ENCODE results near the gene CSTPP1. TPM values are rescaled to one million over a fixed set of nuclear protein-coding genes. Genes with fewer than 3 reads are reported as not detected.

Gene CSTPP1
- polyA plus RNA-seq, 1 donor from 2014 or later: 46.4 TPM

- Histone ChIP-seq H3K9me2 (ENCODE audit: insufficient read depth, low read length) (no peaks in the 10 kb centered on the region), H2AFZ (ENCODE audit: low read depth, low read length) (no peak overlapping the region), H3K4me3 (ENCODE audit: low read length) (no peak overlapping the region), H3K9me3 (ENCODE audit: low read length) (no peaks in the 10 kb centered on the region), H3K4me2 (ENCODE audit: low read length) (no peak overlapping the region), H3K36me3 (ENCODE audit: insufficient read depth, low read length) (no peaks in the 10 kb centered on the region), H3K27me3 (ENCODE audit: insufficient read depth, low read depth, low read length) (peaks cover 40% of the 10 kb centered on the region), H3K27ac (ENCODE audit: low read length) (no peak overlapping the region), H3F3A (ENCODE audit: insufficient read depth, low read length, poor library complexity, severe bottlenecking) (no peaks in the 10 kb centered on the region), H3K9ac (ENCODE audit: low read length) (no peak overlapping the region), H3K79me2 (replicated peaks; ENCODE audit: insufficient read depth, low read length) (no peaks in the 10 kb centered on the region), H4K20me1 (ENCODE audit: insufficient read depth) (no peaks in the 10 kb centered on the region)
- TF ChIP-seq TAF1 (IDR thresholded peaks at IDR 0.05; ENCODE audit: low read depth): no peak
- no peak for TF ChIP-seq RAD21 (conservative IDR thresholded peaks at IDR 0.05)
- no peak for TF ChIP-seq SMC3 (conservative IDR thresholded peaks at IDR 0.05; ENCODE audit: poor library complexity)
- TF ChIP-seq CTCF (IDR thresholded peaks at IDR 0.05; ENCODE audit: poor library complexity, severe bottlenecking): no peak
- TF ChIP-seq EP300 (conservative IDR thresholded peaks at IDR 0.05; ENCODE audit: poor library complexity, severe bottlenecking): no peak
- TF ChIP-seq MXI1 (conservative IDR thresholded peaks at IDR 0.05; ENCODE audit: poor library complexity, severe bottlenecking): no peak
- no peak for TF ChIP-seq REST (IDR thresholded peaks at IDR 0.05; ENCODE audit: borderline replicate concordance)
- no peak for TF ChIP-seq EZH2 (IDR thresholded peaks at IDR 0.05; ENCODE audit: borderline replicate concordance, insufficient read depth, low read length, poor library complexity, severe bottlenecking)
- TF ChIP-seq POLR2AphosphoS5 (IDR thresholded peaks at IDR 0.05): no peak
These were observed 246.7 kb downstream of the CSTPP1 start for GRCh38 chr11:47183031-47183856.

- Histone ChIP-seq H2AFZ (ENCODE audit: low read depth, low read length) (no peak overlapping the region), H3K27me3 (ENCODE audit: insufficient read depth, low read depth, low read length) (peaks cover 46% of the 10 kb centered on the region), H3K36me3 (ENCODE audit: insufficient read depth, low read length) (no peaks in the 10 kb centered on the region), H3K4me2 (ENCODE audit: low read length) (no peak overlapping the region), H3K9me2 (ENCODE audit: insufficient read depth, low read length) (no peaks in the 10 kb centered on the region), H3K9me3 (ENCODE audit: low read length) (no peaks in the 10 kb centered on the region), H3K27ac (ENCODE audit: low read length) (no peak overlapping the region), H3K4me3 (ENCODE audit: low read length) (no peak overlapping the region), H3K79me2 (replicated peaks; ENCODE audit: insufficient read depth, low read length) (no peaks in the 10 kb centered on the region), H4K20me1 (ENCODE audit: insufficient read depth) (no peaks in the 10 kb centered on the region), H3K9ac (ENCODE audit: low read length) (no peak overlapping the region), H3F3A (ENCODE audit: insufficient read depth, low read length, poor library complexity, severe bottlenecking) (no peaks in the 10 kb centered on the region)
- no peak for TF ChIP-seq MXI1 (conservative IDR thresholded peaks at IDR 0.05; ENCODE audit: poor library complexity, severe bottlenecking)
- TF ChIP-seq SMC3 (conservative IDR thresholded peaks at IDR 0.05; ENCODE audit: poor library complexity): no peak
- TF ChIP-seq TAF1 (IDR thresholded peaks at IDR 0.05; ENCODE audit: low read depth): no peak
- TF ChIP-seq REST (IDR thresholded peaks at IDR 0.05; ENCODE audit: borderline replicate concordance): no peak
- no peak for TF ChIP-seq EP300 (conservative IDR thresholded peaks at IDR 0.05; ENCODE audit: poor library complexity, severe bottlenecking)
- no peak for TF ChIP-seq CTCF (IDR thresholded peaks at IDR 0.05; ENCODE audit: poor library complexity, severe bottlenecking)
- no peak for TF ChIP-seq EZH2 (IDR thresholded peaks at IDR 0.05; ENCODE audit: borderline replicate concordance, insufficient read depth, low read length, poor library complexity, severe bottlenecking)
- no peak for TF ChIP-seq RAD21 (conservative IDR thresholded peaks at IDR 0.05)
- no peak for TF ChIP-seq POLR2AphosphoS5 (IDR thresholded peaks at IDR 0.05)
These were observed 247.4 kb downstream of the CSTPP1 start for GRCh38 chr11:47183969-47184368.
